GM21423 (cell line): ENCODE data around the gene TFAP2C.
"Not testable (repeated sequence)": the region's sequence is repeated elsewhere in the genome, so short reads cannot be mapped to it uniquely, and the experiment has no call there.

Source experiments
- ATAC-seq: cut with Tn5 transposase; IDR thresholded peaks from one replicate; pipeline ENCODE4 v1.9.1; 2021; ENCODE audit warnings: mild to moderate bottlenecking, moderate library complexity; ENCODE audit not compliant: unreplicated experiment

TFAP2C gene

GRCh38 chr20:56614196-56614595, 14.9 kb upstream of the TFAP2C start:
- ATAC-seq, result no peak

GRCh38 chr20:56616716-56617115, 12.4 kb upstream of the TFAP2C start:
- ATAC-seq, result no peak

GRCh38 chr20:56617489-56617888, 11.6 kb upstream of the TFAP2C start:
- no peak for ATAC-seq

- ATAC-seq, result no peak
These were observed 7.4 kb upstream of the TFAP2C start for GRCh38 chr20:56621730-56622129.

- not testable (repeated sequence) for ATAC-seq
These were observed 5.2 kb upstream of the TFAP2C start for GRCh38 chr20:56623930-56624329.

GRCh38 chr20:56624786-56625681, 4.1 kb upstream of the TFAP2C start:
- ATAC-seq, result no peak

- ATAC-seq, result no peak
These were observed 3.3 kb upstream of the TFAP2C start for GRCh38 chr20:56625837-56626236.

GRCh38 chr20:56626367-56627121, 2.6 kb upstream of the TFAP2C start:
- no peak for ATAC-seq

- no peak for ATAC-seq
These were observed 1.7 kb upstream of the TFAP2C start for GRCh38 chr20:56627122-56628014.

- no peak for ATAC-seq
These were observed 862 bp upstream of the TFAP2C start for GRCh38 chr20:56628015-56628872.

GRCh38 chr20:56629464-56630085, 469 bp downstream of the TFAP2C start:
- ATAC-seq, result no peak

GRCh38 chr20:56630086-56630493, 984 bp downstream of the TFAP2C start:
- ATAC-seq, result no peak

GRCh38 chr20:56630506-56631317, 1.6 kb downstream of the TFAP2C start:
- ATAC-seq, result no peak

GRCh38 chr20:56631318-56631989, 2.3 kb downstream of the TFAP2C start:
- no peak for ATAC-seq

GRCh38 chr20:56631990-56632327, 2.9 kb downstream of the TFAP2C start:
- ATAC-seq, result no peak

GRCh38 chr20:56634307-56634706, 5.2 kb downstream of the TFAP2C start:
- no peak for ATAC-seq

GRCh38 chr20:56634735-56635385, 5.8 kb downstream of the TFAP2C start:
- ATAC-seq, result no peak

GRCh38 chr20:56636716-56637115, 7.6 kb downstream of the TFAP2C start:
- ATAC-seq, result no peak
